ENCODE results near the gene UACA. TPM values are rescaled to one million over a fixed set of nuclear protein-coding genes. Genes with fewer than 3 reads are reported as not detected.

UACA gene
- total and polyA plus RNA-seq, 2 of the 8 experiments (the other 6 are each of a cell fraction or from before 2014, with no cell fraction given): 28.6 to 38.9 TPM

DNA sequence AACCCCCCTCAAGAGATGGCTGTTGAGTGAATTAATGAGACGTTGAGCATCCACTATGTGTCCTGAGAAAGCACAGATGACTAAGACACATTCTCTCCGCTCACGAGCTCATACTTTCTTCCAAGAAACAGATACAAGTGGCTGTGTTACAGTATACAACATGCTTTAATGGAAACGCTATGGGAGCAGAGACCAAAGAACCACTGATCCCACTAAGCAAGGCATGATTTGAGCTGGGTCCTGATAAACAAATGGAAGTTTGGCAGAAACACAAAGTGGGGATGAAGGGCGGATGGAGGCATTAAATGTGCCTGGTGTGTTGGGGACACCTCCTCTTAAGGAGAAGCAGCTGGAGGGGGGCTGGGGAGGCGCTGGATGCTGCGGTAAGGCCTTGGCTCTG lies 129.4 kb downstream of the UACA start (continued):
- TF ChIP-seq CTCF (IDR thresholded peaks at IDR 0.05; ENCODE audit: control extremely low read depth in 1 of 3, insufficient read depth in 1 of 3, low read depth in 1 of 3, low read length in 3 of 3) (no peak), CHD7 (IDR thresholded peaks at IDR 0.05; ENCODE audit: insufficient replicate concordance, low read length) (no peak), POLR2A (IDR thresholded peaks at IDR 0.05; ENCODE audit: control extremely low read depth in 1 of 2, low read depth in 2 of 2, low read length in 2 of 2) (no peak), TBP (IDR thresholded peaks at IDR 0.05; ENCODE audit: low read depth, low read length) (no peak), SRF (IDR thresholded peaks at IDR 0.05; ENCODE audit: low read depth, low read length) (no peak), GABPA (IDR thresholded peaks at IDR 0.05; ENCODE audit: borderline replicate concordance, insufficient read depth, low read length) (no peak)
